ENCODE data around the gene CNTN6. TPM values are rescaled to one million over a fixed set of nuclear protein-coding genes. Genes with fewer than 3 reads are reported as not detected.

The CNTN6 gene
- total RNA-seq, 1 experiment from 2014 or later: not detected

- H3K27ac Mint-ChIP-seq: peak overlapping the region in 1 of 3 experiments; percentile 18; a peak in 1 of 7 replicates
- no peak overlapping the region for H2BK15ac ChIP-seq (ENCODE audit: low read depth, low read length)
- H3K27me3 Mint-ChIP-seq (ENCODE audit: low read depth): no peaks in the 10 kb centered on the region; the same call in 1 of the 2 replicates
- H2AFZ ChIP-seq (ENCODE audit: low read length): no peak overlapping the region
- H3K14ac ChIP-seq (ENCODE audit: insufficient read depth, low read length): no peak overlapping the region
- H2BK5ac ChIP-seq (ENCODE audit: insufficient read length, low read length): no peak overlapping the region
- no peak overlapping the region for H4K91ac ChIP-seq (ENCODE audit: insufficient read length, low read depth, low read length)
- peaks cover 37 to 40% of the 10 kb centered on the region in 2 experiments for H3K4me1 Mint-ChIP-seq
- H2BK120ac ChIP-seq (ENCODE audit: low read depth, low read length, poor library complexity, severe bottlenecking): no peak overlapping the region
- H2AK5ac ChIP-seq (ENCODE audit: insufficient read length, low read length): no peak overlapping the region
- H2BK12ac ChIP-seq (ENCODE audit: insufficient read length, low read depth, low read length): no peak overlapping the region
- no peak overlapping the region for H3K4ac ChIP-seq (ENCODE audit: low read depth, low read length)
- no peak overlapping the region for H3T11ph ChIP-seq (ENCODE audit: low read length)
- no peak overlapping the region for H4K8ac ChIP-seq (replicated peaks; ENCODE audit: insufficient read length, low read depth, low read length)
- TF ChIP-seq CTCF (conservative IDR thresholded peaks at IDR 0.05): no peak
- no peak overlapping the region for H3K4me2 ChIP-seq (ENCODE audit: insufficient read depth, insufficient read length, low read length)
- no peaks in the 10 kb centered on the region for H4K20me1 ChIP-seq (ENCODE audit: control insufficient read depth, insufficient read depth, insufficient read length)
- H3K9ac ChIP-seq (ENCODE audit: extremely low read depth, insufficient read length, low read length): no peak overlapping the region
- H3K9me3 Mint-ChIP-seq: peaks cover 0 to 3% of the 10 kb centered on the region in 2 experiments; a peak in 3 of 5 replicates
- H3K27ac ChIP-seq (ENCODE audit: insufficient read length, low read depth, low read length): no peak overlapping the region
- H3K79me2 ChIP-seq (ENCODE audit: insufficient read depth, low read length): no peaks in the 10 kb centered on the region
- no peaks in the 10 kb centered on the region for H3K9me3 ChIP-seq (ENCODE audit: control insufficient read depth, low read depth, low read length)
- no peak for DNase-seq
- H3K23ac ChIP-seq (ENCODE audit: insufficient read length, low read depth, low read length): no peak overlapping the region
- no peaks in the 10 kb centered on the region for H3K23me2 ChIP-seq (ENCODE audit: insufficient read length, low read depth, low read length, poor library complexity, severe bottlenecking)
- no peak overlapping the region for H3K4me3 Mint-ChIP-seq
- H3K79me1 ChIP-seq (ENCODE audit: insufficient read depth, low read depth, low read length, poor library complexity, severe bottlenecking): no peaks in the 10 kb centered on the region
- peaks cover 0 to 4% (median 0%) of the 10 kb centered on the region in 3 experiments; a peak in 2 of 7 replicates for H3K36me3 Mint-ChIP-seq (ENCODE audit: insufficient read depth in 1 of 3, low read depth in 3 of 3)
- H3K27me3 ChIP-seq (ENCODE audit: insufficient read depth, low read length): no peaks in the 10 kb centered on the region
- no peak overlapping the region for H4K5ac ChIP-seq (ENCODE audit: insufficient read length, low read depth, low read length)
- peaks cover 8% of the 10 kb centered on the region for H3K4me1 ChIP-seq (ENCODE audit: insufficient read depth, low read length)
- no peak overlapping the region for H2BK20ac ChIP-seq (ENCODE audit: low read depth, low read length, poor library complexity, severe bottlenecking)
- no CpG with 5 or more reads among the region's 4 CpGs for WGBS (ENCODE audit: extremely low coverage, insufficient read length, low lambda C conversion rate)
- no peak overlapping the region for H3K56ac ChIP-seq (ENCODE audit: insufficient read length, low read depth, low read length)
- H3K18ac ChIP-seq (ENCODE audit: insufficient read length, low read depth, low read length): no peak overlapping the region
Measured at GRCh38 chr3:1288805-1289494, 196.1 kb downstream of the CNTN6 start.
